ENCODE data around the gene OR2Y1.
"Not testable (repeated sequence)": the region's sequence is repeated elsewhere in the genome, so short reads cannot be mapped to it uniquely, and the experiment has no call there.

The OR2Y1 gene

GRCh38 chr5:180703912-180704311, 35.9 kb downstream of the OR2Y1 start:
- H3K27ac ChIP-seq, result no peak overlapping the region
- H3K36me3 ChIP-seq (replicated peaks), result no peaks in the 10 kb centered on the region
- no peak for TF ChIP-seq CTCF (IDR thresholded peaks at IDR 0.05; ENCODE audit: low read depth, low read length, missing control alignments)
- no peak overlapping the region for H3K4me3 ChIP-seq (ENCODE audit: low read depth, low read length)
- no peak for DNase-seq
- no peaks in the 10 kb centered on the region for H3K27me3 ChIP-seq (replicated peaks)
- in situ Hi-C loops (cut with HindIII; ENCODE audit: low pct_ligation_motif_present, low sequenced_read_pairs), result no loop called here

DNA sequence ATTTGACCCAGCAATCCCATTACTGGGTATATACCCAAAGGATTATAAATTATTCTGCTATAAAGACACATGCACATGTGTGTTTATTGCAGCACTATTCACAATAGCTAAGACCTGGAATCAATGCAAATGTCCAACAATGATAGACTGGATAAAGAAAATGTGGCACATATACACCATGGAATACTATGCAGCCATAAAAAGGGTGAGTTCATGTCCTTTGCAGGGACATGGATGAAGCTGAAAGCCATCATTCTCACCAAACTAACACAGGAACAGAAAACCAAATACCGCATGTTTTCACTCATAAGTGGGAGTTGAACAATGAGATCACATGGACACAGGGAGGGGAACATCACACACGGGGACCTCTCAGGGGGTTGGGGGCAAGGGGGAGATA, 36.5 kb downstream of the OR2Y1 start:
- H3K27ac ChIP-seq; H3K4me3 ChIP-seq (ENCODE audit: low read depth, low read length); H3K27me3 ChIP-seq (replicated peaks); H3K36me3 ChIP-seq (replicated peaks); in situ Hi-C loops (cut with HindIII; ENCODE audit: low pct_ligation_motif_present, low sequenced_read_pairs); DNase-seq: not testable (repeated sequence)

DNA sequence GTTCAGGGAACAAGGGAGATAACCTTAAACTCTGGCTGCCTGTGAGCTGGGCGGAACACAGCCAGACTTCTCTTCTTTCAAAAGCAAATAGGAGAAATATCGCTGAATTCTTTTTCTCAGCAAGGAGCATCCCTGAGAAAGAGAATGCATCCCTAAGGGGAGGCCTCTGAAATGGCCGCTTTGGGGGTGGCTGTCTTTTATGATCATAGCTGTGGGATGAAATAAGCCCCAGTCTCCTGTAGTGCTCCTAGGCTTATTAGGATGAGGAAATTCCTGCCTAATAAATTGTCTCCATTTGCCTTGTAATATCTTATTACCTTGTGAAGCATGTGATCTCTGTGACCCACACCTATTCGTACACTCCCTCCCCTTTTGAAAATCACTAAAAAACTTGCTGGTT, 39.4 kb downstream of the OR2Y1 start:
- H3K27me3 ChIP-seq (replicated peaks); in situ Hi-C loops (cut with HindIII; ENCODE audit: low pct_ligation_motif_present, low sequenced_read_pairs); H3K36me3 ChIP-seq (replicated peaks); DNase-seq; H3K27ac ChIP-seq; H3K4me3 ChIP-seq (ENCODE audit: low read depth, low read length): not testable (repeated sequence)

- no peak for DNase-seq
- in situ Hi-C loops (cut with HindIII; ENCODE audit: low pct_ligation_motif_present, low sequenced_read_pairs), result no loop called here
- H3K27me3 ChIP-seq (replicated peaks), result no peaks in the 10 kb centered on the region
Observed at GRCh38 chr5:180699042-180699441, 40.8 kb downstream of the OR2Y1 start.

DNA sequence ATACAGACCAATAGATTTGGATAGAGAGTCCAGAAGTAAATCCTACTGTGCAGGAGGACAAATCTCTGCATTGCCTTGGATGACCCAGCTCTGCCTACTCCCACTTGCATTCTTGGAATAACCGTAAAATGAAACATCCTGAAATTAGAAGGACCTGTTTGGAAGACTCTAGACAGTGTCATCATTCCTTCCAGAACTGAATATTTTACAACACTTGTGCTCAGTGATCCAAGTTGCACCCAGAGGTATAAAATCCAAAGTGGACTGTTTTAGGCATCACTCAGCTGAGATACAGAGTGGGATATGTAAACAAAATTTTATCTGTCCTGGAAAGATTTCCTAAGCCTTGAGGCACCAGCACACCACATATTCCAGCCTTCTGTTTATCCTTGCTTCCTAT, 43.7 kb downstream of the OR2Y1 start:
- Histone ChIP-seq H3K27me3 (replicated peaks) (no peaks in the 10 kb centered on the region), H3K27ac (no peak overlapping the region), H3K36me3 (replicated peaks) (no peaks in the 10 kb centered on the region), H3K4me3 (ENCODE audit: low read depth, low read length) (no peak overlapping the region)
- no peak for DNase-seq
- in situ Hi-C loops (cut with HindIII; ENCODE audit: low pct_ligation_motif_present, low sequenced_read_pairs), result no loop called here
- TF ChIP-seq CTCF (IDR thresholded peaks at IDR 0.05; ENCODE audit: low read depth, low read length, missing control alignments), result no peak

More at GRCh38 chr5:180699042-180699441, 40.8 kb downstream of the OR2Y1 start:
- H3K36me3 ChIP-seq (replicated peaks), result no peaks in the 10 kb centered on the region
- no peak for TF ChIP-seq CTCF (IDR thresholded peaks at IDR 0.05; ENCODE audit: low read depth, low read length, missing control alignments)
- no peak overlapping the region for H3K27ac ChIP-seq
- no peak overlapping the region for H3K4me3 ChIP-seq (ENCODE audit: low read depth, low read length)

- H3K36me3 ChIP-seq (replicated peaks), result no peaks in the 10 kb centered on the region
- peaks cover 5% of the 10 kb centered on the region for H3K27me3 ChIP-seq (replicated peaks)
- in situ Hi-C loops (cut with HindIII; ENCODE audit: low pct_ligation_motif_present, low sequenced_read_pairs), result no loop called here
- no peak for TF ChIP-seq CTCF (IDR thresholded peaks at IDR 0.05; ENCODE audit: low read depth, low read length, missing control alignments)
- no peak overlapping the region for H3K27ac ChIP-seq
- no peak overlapping the region for H3K4me3 ChIP-seq (ENCODE audit: low read depth, low read length)
- DNase-seq, result no peak
Observed at GRCh38 chr5:180692429-180692828, 47.4 kb downstream of the OR2Y1 start.

GRCh38 chr5:180691046-180691445, 48.8 kb downstream of the OR2Y1 start:
- Histone ChIP-seq H3K27me3 (replicated peaks) (peaks cover 5% of the 10 kb centered on the region), H3K4me3 (ENCODE audit: low read depth, low read length) (no peak overlapping the region), H3K36me3 (replicated peaks) (no peaks in the 10 kb centered on the region), H3K27ac (no peak overlapping the region)
- no peak for DNase-seq
- TF ChIP-seq CTCF (IDR thresholded peaks at IDR 0.05; ENCODE audit: low read depth, low read length, missing control alignments), result no peak
- in situ Hi-C loops (cut with HindIII; ENCODE audit: low pct_ligation_motif_present, low sequenced_read_pairs), result no loop called here

All from brain microvascular endothelial cell (primary cell).